Esophagus muscularis mucosa (tissue), 3 donors: Measurements from ENCODE around the gene N4BP2L1.

Experiments
- POLR2A ChIP-seq: fragments of 450-650 bp; IDR thresholded peaks from one replicate; pipeline ENCODE4 v1.6.1; 2017; ENCODE audit warnings: antibody characterized with exemption, moderate library complexity, mild to moderate bottlenecking, low read depth
- POLR2AphosphoS5 ChIP-seq, 2 donors: sonication (generic); formaldehyde crosslinking; IDR thresholded peaks; one replicate each; pipeline ENCODE4 v1.6.1; 2017; ENCODE audit warnings: antibody characterized with exemption in 2 of 2
- TF ChIP-seq, protein P1 (sequence below), 3 experiments: fragments of 200-600 bp in 2 of 3; fragments of 450-650 bp in 1 of 3; sonication (generic) in 2 of 3; IDR thresholded peaks; one replicate each; pipeline ENCODE4 v1.5.1; 2017 to 2019; ENCODE audit warnings: antibody characterized with exemption in 3 of 3, mild to moderate bottlenecking in 2 of 3, moderate library complexity in 1 of 3

DNA sequence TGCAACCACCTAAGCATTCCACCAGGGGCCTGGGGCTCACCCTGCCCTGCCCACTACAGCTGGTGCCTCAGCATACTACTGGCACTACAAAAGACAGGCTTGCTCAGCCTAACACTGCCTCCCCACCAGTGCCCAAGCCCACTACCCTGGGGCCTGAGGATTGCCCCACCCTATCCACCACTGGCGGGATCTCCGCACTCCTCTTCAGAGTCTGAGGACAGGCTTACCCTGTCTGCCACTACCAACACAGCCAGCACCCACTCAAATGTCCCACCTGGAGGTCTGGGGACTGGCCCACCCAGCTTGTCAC is 27.6 kb upstream of the N4BP2L1 start:
- TF ChIP-seq POLR2AphosphoS5 (IDR thresholded peaks at IDR 0.05) = no peak
- no peak for TF ChIP-seq POLR2A
- TF ChIP-seq, protein P1, sequence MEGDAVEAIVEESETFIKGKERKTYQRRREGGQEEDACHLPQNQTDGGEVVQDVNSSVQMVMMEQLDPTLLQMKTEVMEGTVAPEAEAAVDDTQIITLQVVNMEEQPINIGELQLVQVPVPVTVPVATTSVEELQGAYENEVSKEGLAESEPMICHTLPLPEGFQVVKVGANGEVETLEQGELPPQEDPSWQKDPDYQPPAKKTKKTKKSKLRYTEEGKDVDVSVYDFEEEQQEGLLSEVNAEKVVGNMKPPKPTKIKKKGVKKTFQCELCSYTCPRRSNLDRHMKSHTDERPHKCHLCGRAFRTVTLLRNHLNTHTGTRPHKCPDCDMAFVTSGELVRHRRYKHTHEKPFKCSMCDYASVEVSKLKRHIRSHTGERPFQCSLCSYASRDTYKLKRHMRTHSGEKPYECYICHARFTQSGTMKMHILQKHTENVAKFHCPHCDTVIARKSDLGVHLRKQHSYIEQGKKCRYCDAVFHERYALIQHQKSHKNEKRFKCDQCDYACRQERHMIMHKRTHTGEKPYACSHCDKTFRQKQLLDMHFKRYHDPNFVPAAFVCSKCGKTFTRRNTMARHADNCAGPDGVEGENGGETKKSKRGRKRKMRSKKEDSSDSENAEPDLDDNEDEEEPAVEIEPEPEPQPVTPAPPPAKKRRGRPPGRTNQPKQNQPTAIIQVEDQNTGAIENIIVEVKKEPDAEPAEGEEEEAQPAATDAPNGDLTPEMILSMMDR (IDR thresholded peaks at IDR 0.05) = no peak
